Adrenal gland (tissue), 12 donors: ENCODE results near the gene PLEKHH1. TPM values are rescaled to one million over a fixed set of nuclear protein-coding genes. Genes with fewer than 3 reads are reported as not detected.

Experiments used
- DNase-seq, 7 donors: peaks; one replicate each; pipeline ENCODE4 v3.0.0-alpha.2; 2019 to 2020
- H3K27ac ChIP-seq, 5 donors: fragments of 200-600 bp; sonication (generic) in 4 of 5; 1 replicate in 3 of 5; 2 replicates in 2 of 5; pipeline versions ENCODE4 v1.5.1 to v1.8.0; 2016 to 2020; ENCODE audit warnings: mild to moderate bottlenecking in 1 of 5
- H3K27me3 ChIP-seq: fragments of 200-600 bp; 2 replicates; pipeline ENCODE4 v1.8.0; 2021
- H3K36me3 ChIP-seq, 2 donors: fragments of 200-600 bp; replicated peaks in 1 of 2; 1 replicate in 1 of 2; 2 replicates in 1 of 2; pipeline versions ENCODE4 v1.5.1 to v1.8.0; 2018 to 2022
- H3K4me1 ChIP-seq, 2 donors: fragments of 200-600 bp; replicated peaks in 1 of 2; 1 replicate in 1 of 2; 2 replicates in 1 of 2; pipeline versions ENCODE4 v1.5.1 to v1.8.0; 2018 to 2021
- H3K4me3 ChIP-seq, 4 donors: fragments of 200-600 bp; sonication (generic) in 3 of 4; one replicate each; pipeline ENCODE4 v1.5.1; 2016 to 2018
- H3K9me3 ChIP-seq, 3 donors: fragments of 200-600 bp; sonication (generic) in 1 of 3; replicated peaks in 1 of 3; 1 replicate in 2 of 3; 2 replicates in 1 of 3; pipeline versions ENCODE4 v1.5.1 to v1.8.0; 2016 to 2021
- POLR2A ChIP-seq, 2 donors: fragments of 450-650 bp; IDR thresholded peaks; one replicate each; pipeline ENCODE4 v1.6.1; 2017; ENCODE audit warnings: antibody characterized with exemption in 2 of 2, mild to moderate bottlenecking in 2 of 2, moderate library complexity in 1 of 2
- WGBS, 4 donors: extraction: QIAGEN DNeasy Blood & Tissue Kit in 2 of 4; methylation state at CpG; one replicate each; pipeline versions ENCODE4 v1.1.5 to v1.1.7; 2013 to 2017; 5-methylcytosine and 5-hydroxymethylcytosine counted together
- intact Hi-C, 2 donors: fragments of 100-400 bp; cut with DNase I; formaldehyde crosslinking; loops; one replicate each; pipeline versions ENCODE4 v1.14.1 to v1.15.0; 2022 to 2023
- polyA plus RNA-seq, 3 donors: library from polyadenylated mRNA; stranded (reverse); fragments of 200-250 nt in 2 of 3; fragments of 350-450 nt in 1 of 3; fragmentation: Illumina TruSeq in 1 of 3; extraction: RNeasy Lipid Tissue Mini Kit (QIAGEN cat#74804) in 1 of 3; gene quantifications; one replicate each; pipeline ENCODE4 v1.2.3, GENCODE V29; 2013 to 2014
- total RNA-seq, 9 donors: library from RNA; depleted of rRNA in 4 of 9; stranded (reverse); fragments of >200 nt in 4 of 9; fragments of 120-200 nt in 1 of 9; fragmentation: NEBNext Ultra II Directional in 1 of 9; extraction: Animal tissue kit (Norgen Biotek cat#: 25700) in 1 of 9; gene quantifications; one replicate each; pipeline versions ENCODE4 v1.1.0 to v1.2.4, GENCODE V29; 2013 to 2023
- TF ChIP-seq, protein P1 (sequence below), 6 experiments: fragments of 450-650 bp in 4 of 6; fragments of 200-600 bp in 2 of 6; sonication (generic) in 1 of 6; IDR thresholded peaks; 1 replicate in 5 of 6; 2 replicates in 1 of 6; pipeline versions ENCODE4 v1.5.1 to v1.8.0; 2016 to 2021; ENCODE audit warnings: antibody characterized with exemption in 6 of 6, mild to moderate bottlenecking in 2 of 6, moderate library complexity in 1 of 6
- donor health status: healthy with polysubstance abuse.
- donor health status: Bipolar disorder and iron deficiency.
- donor health status: DM: yes; HTN: yes; CAD: no.
- donor health status: DM: no; HTN: no; CAD: no.
- donor health status: DM: no; HTN: no; CAD: no.
- donor health status: DM: yes; HTN: yes; CAD: no.

The PLEKHH1 gene
- total and polyA plus RNA-seq, 12 donors: 8.3 to 50.4 (median 20.2) TPM

DNA sequence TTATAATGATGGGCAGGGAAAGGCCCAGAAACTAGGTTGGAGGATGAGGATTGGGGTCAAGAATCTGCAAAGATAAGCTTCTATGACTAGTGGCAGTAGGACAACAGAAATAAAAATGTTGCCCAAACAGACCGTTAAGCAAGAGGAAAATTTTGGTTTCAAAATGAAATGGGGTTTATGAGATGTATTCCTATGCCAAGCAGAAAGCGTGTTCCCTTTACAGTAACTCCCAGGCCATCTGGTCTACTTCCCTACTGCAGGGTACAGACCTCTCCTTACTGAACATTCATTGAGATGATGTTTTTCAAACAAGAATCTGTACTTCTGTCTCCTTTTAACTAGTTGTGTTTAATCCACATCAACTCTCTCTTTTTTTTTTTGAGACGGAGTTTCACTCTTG is 24.1 kb upstream of the PLEKHH1 start:
- H3K36me3 ChIP-seq: no peaks in the 10 kb centered on the region
- H3K27me3 ChIP-seq: no peaks in the 10 kb centered on the region
- DNase-seq: no peak
- H3K9me3 ChIP-seq: no peaks in the 10 kb centered on the region
- no peak overlapping the region for H3K4me3 ChIP-seq
- WGBS, 4 donors: 36 to 47% (median 41%) methylated on average over 3 of the region's 3 CpGs
- peaks cover 29 to 57% of the 10 kb centered on the region in 2 donors for H3K4me1 ChIP-seq
- TF ChIP-seq POLR2A (IDR thresholded peaks at IDR 0.05): no peak
- TF ChIP-seq, protein P1, sequence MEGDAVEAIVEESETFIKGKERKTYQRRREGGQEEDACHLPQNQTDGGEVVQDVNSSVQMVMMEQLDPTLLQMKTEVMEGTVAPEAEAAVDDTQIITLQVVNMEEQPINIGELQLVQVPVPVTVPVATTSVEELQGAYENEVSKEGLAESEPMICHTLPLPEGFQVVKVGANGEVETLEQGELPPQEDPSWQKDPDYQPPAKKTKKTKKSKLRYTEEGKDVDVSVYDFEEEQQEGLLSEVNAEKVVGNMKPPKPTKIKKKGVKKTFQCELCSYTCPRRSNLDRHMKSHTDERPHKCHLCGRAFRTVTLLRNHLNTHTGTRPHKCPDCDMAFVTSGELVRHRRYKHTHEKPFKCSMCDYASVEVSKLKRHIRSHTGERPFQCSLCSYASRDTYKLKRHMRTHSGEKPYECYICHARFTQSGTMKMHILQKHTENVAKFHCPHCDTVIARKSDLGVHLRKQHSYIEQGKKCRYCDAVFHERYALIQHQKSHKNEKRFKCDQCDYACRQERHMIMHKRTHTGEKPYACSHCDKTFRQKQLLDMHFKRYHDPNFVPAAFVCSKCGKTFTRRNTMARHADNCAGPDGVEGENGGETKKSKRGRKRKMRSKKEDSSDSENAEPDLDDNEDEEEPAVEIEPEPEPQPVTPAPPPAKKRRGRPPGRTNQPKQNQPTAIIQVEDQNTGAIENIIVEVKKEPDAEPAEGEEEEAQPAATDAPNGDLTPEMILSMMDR (IDR thresholded peaks at IDR 0.05): no peak
- intact Hi-C loops: no loop called here
- H3K27ac ChIP-seq: peak overlapping the region in 3 of 5 donors; percentile 65 to 91 (median 91)

GRCh38 chr14:67510121-67510520 is 23.0 kb upstream of the PLEKHH1 start:
- TF ChIP-seq POLR2A (IDR thresholded peaks at IDR 0.05): no peak
- TF ChIP-seq, protein P1 (IDR thresholded peaks at IDR 0.05): no peak
- no peaks in the 10 kb centered on the region for H3K9me3 ChIP-seq
- 6 to 40% (median 28%) methylated on average over 2 of the region's 2 CpGs for WGBS, 4 donors
- intact Hi-C loops: no loop called here
- no peaks in the 10 kb centered on the region for H3K36me3 ChIP-seq
- H3K27me3 ChIP-seq: no peaks in the 10 kb centered on the region
- H3K4me1 ChIP-seq: peaks cover 31 to 63% of the 10 kb centered on the region in 2 donors
- H3K27ac ChIP-seq: peak overlapping the region; percentile 59 to 91 (median 78)
- peak; percentile 58 to 86 (median 84) for DNase-seq
- H3K4me3 ChIP-seq: no peak overlapping the region

DNA sequence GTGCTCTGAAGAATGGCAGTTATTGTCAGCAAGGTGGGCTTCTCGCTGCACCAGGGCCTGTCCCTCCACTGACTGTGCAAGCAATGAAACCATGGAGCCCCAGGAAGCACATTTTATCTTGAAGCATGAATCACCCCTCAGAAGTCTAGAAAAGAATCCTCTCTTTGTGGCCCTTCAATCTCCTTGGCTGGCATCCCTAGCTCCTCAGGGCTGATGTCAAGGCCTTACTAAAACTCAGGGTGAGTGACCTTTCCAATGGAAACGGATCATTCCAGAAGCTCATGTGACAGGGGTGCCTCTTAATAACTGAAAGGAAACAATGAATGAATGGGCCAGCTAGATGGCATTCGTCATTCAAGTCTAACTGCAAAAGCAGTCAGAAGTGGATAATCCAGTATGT is 22.3 kb upstream of the PLEKHH1 start:
- TF ChIP-seq POLR2A (IDR thresholded peaks at IDR 0.05): peak in 1 of 2 donors; percentile 12
- TF ChIP-seq, protein P1 (IDR thresholded peaks at IDR 0.05): no peak
- peak; percentile 41 to 80 (median 70) for DNase-seq
- Histone ChIP-seq H3K27ac (peak overlapping the region; percentile 59 to 91 (median 78)), H3K4me3 (no peak overlapping the region), H3K36me3 (no peaks in the 10 kb centered on the region), H3K9me3 (no peaks in the 10 kb centered on the region), H3K4me1 (peaks cover 31 to 67% of the 10 kb centered on the region in 2 donors), H3K27me3 (no peaks in the 10 kb centered on the region)
- intact Hi-C loops: no loop called here
- WGBS, 4 donors: 24 to 39% (median 30%) methylated on average over 3 of the region's 3 CpGs

GRCh38 chr14:67512463-67513310 is 20.4 kb upstream of the PLEKHH1 start:
- WGBS, 4 donors: 57 to 60% (median 57%) methylated on average over 8 of the region's 8 CpGs
- no peak for TF ChIP-seq POLR2A (IDR thresholded peaks at IDR 0.05)
- intact Hi-C loops: no loop called here
- H3K27ac ChIP-seq: peak overlapping the region in 4 of 5 donors; percentile 44 to 91 (median 90)
- no peaks in the 10 kb centered on the region for H3K36me3 ChIP-seq
- no peak overlapping the region for H3K4me3 ChIP-seq
- no peaks in the 10 kb centered on the region for H3K9me3 ChIP-seq
- DNase-seq: peak in 2 of 7 donors; percentile 21 to 34
- peaks cover 31 to 70% of the 10 kb centered on the region in 2 donors for H3K4me1 ChIP-seq
- H3K27me3 ChIP-seq: no peaks in the 10 kb centered on the region
